H1 (cell line): ENCODE data around the gene TFPT. TPM values are rescaled to one million over a fixed set of nuclear protein-coding genes. Genes with fewer than 3 reads are reported as not detected.

Experiments used
- CEBPB ChIP-seq: IDR thresholded peaks from 2 replicates; pipeline ENCODE4 v1.6.1; 2012; ENCODE audit warnings: low read depth, low read length
- CREB1 ChIP-seq: IDR thresholded peaks from 2 replicates; pipeline ENCODE4 v1.6.1; 2012; ENCODE audit warnings: inconsistent platforms
- EP300 ChIP-seq, 2 experiments: IDR thresholded peaks; 1 replicate in 1 of 2; 2 replicates in 1 of 2; pipeline ENCODE4 v1.6.1; 2011 to 2012; ENCODE audit warnings: low read depth in 2 of 2, low read length in 2 of 2, mild to moderate bottlenecking in 2 of 2, borderline replicate concordance in 1 of 2, inconsistent platforms in 1 of 2, moderate library complexity in 1 of 2
- KDM4A ChIP-seq: IDR thresholded peaks from one replicate; pipeline ENCODE4 v1.7.1; 2012; ENCODE audit warnings: low read depth, mild to moderate bottlenecking, moderate library complexity, low read length, inconsistent platforms; ENCODE audit not compliant: severe bottlenecking
- PHF8 ChIP-seq: fragments of 200-600 bp; sonication (generic); conservative IDR thresholded peaks from 2 replicates; pipeline ENCODE4 v1.7.1; 2012; ENCODE audit warnings: low read depth, mild to moderate bottlenecking, inconsistent platforms, low read length, moderate library complexity
- POLR2A ChIP-seq, 2 experiments: IDR thresholded peaks; 1 replicate in 1 of 2; 2 replicates in 1 of 2; pipeline ENCODE4 v1.6.1; 2011; ENCODE audit warnings: low read depth in 2 of 2, low read length in 2 of 2, mild to moderate bottlenecking in 2 of 2; ENCODE audit errors: control extremely low read depth in 1 of 2
- polyA plus RNA-seq, 7 experiments: library from polyadenylated mRNA; depleted of rRNA in 3 of 7; stranded (reverse) in 5 of 7; unstranded in 2 of 7; fragments of >200 nt in 5 of 7; fragments of 200-250 nt in 2 of 7; gene quantifications; 1 replicate in 5 of 7; 2 replicates in 1 of 7; 4 replicates in 1 of 7; pipeline versions ENCODE4 v1.2.1 to v1.2.3, GENCODE V29; 2011 to 2013; ENCODE audit warnings: missing spikeins in 2 of 7, mixed read lengths in 2 of 7
- total RNA-seq: library from RNA; stranded (reverse); fragmentation: NEBNext Ultra II Directional; extraction: Animal tissue kit (Norgen Biotek cat#: 25700); gene quantifications from 2 replicates; pipeline ENCODE4 v1.2.1, GENCODE V29; 2021

Gene TFPT
- total and polyA plus RNA-seq, 2 of the 8 experiments (the other 6 are each of a cell fraction or from before 2014, with no cell fraction given): 10.4 to 17.7 TPM

- TF ChIP-seq POLR2A (IDR thresholded peaks at IDR 0.05; ENCODE audit: control extremely low read depth in 1 of 2, low read depth in 2 of 2, low read length in 2 of 2): no peak
- no peak for TF ChIP-seq KDM4A
- TF ChIP-seq CEBPB: no peak
- TF ChIP-seq CREB1: no peak
- TF ChIP-seq EP300 (IDR thresholded peaks at IDR 0.05; ENCODE audit: borderline replicate concordance in 1 of 2, low read depth in 2 of 2, low read length in 2 of 2): no peak
- TF ChIP-seq PHF8: no peak
Measured at GRCh38 chr19:54156490-54156889, 41.0 kb upstream of the TFPT start (continued).
